NCI-H524 treated with DMSO at 0.1 percent for 48 hours (cell line): ENCODE measurements around the gene DGKA.
"Not testable (repeated sequence)": the region's sequence is repeated elsewhere in the genome, so short reads cannot be mapped to it uniquely, and the experiment has no call there.

Source experiments
- DNase-seq: peaks from one replicate; lab custom pipeline; 2025; lab: John Stamatoyannopoulos, UW

Gene DGKA

DNA sequence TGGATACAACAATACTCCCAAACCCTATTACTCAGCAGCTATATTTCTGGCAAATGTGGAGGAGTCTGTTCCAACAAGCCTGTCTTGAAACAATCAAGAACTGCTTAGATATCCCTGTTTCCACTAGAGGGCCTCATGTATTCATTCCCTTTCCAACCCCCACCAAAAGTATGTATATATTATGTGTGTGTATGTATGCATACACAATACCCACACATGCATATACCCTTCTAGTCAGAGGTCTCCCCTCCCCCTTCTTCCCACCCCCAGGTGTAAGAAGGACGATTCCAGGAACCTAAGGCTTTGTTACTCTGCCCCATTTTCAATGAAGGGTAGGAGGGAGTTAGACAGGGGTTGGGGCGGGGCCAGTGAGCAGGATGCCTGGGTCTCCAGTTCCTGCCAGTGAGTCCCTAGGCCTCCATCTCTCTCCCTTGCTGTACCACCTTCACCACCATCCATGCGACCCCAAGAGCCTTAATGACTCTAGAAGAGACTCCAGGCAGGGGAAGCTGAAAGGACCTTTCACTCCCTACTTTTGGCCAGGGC lies at the start of gene DGKA:
DGKA (plus strand) TSS at position 392 of the 546 bp plus-strand sequence. CDS start 5,342 bp downstream, outside the sequence.
- DNase-seq: peak; percentile 5

DNA sequence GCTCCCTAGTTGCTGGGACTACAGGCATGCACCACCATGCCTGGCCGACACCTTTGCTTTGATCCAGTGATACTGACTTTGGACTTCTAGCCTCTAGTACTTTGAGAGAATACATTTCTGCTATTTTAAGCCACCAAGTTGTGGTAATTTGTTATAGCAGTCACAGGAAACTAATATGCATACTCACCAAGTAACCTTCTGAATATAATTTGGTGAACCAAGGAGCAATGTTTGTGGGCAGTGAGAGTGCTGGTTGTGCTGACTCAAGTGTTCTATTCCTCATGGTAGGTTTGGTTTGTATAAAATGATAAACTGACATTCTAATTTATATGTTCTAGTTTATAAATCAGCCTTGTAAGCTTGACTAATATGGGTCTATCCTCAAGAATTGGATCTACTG lies 45.8 kb upstream of the DGKA start:
- DNase-seq: no peak

DNA sequence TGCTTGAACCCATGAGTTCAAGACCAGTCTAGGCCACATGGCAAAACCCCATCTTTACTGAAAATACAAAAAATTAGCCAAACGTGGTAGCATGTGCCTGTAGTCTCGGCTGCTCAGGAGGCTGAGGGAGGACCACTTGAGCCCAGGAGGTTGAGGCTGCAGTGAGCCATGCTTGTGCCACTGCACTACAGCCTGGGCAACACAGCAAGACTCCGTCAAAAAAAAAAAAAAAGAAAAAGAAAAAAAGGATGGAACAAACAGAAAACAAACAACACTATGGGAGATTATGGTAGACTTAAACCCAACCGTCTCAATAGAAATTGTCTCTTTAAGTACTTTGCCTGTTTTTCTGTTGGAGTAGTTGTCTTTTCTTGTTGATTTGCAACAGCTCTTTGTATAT lies 39.7 kb upstream of the DGKA start:
- no peak for DNase-seq

DNA sequence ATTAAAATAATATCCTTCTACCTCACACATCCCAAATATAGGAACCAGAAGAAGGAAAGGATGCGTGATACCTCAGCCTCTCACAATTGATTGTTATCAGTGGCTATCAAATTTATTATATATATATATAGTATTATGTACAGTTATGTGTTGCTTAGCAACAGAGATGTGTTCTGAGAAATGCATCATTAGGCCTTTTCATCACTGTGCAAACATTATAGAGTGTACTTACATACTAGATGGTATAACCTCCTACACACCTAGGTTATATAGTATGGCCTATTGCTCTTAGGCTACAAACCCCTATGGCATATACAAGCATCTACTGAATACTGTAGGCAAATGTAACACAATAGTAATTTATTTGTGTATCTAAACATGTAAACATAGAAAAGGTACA lies 37.2 kb upstream of the DGKA start:
- no peak for DNase-seq

DNA sequence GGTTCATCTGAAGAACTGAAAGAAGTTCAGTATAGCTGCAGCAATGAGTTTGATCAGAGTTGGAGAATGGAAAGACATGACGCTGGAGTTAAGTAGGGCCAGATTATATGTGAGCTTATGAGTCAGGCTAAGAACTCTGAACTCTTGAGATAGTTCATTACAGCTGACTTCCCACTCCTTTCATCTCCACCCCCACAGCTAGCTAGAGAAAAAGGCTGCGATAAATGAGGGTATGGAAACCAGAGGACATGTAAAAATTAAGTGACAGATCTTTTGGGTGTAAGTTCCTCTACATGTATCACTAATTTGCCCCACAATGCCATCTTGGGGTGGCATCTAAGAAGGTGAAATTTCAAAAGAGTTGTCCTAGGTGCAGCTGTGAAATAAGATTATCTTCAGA lies 31.9 kb upstream of the DGKA start:
- no peak for DNase-seq

DNA sequence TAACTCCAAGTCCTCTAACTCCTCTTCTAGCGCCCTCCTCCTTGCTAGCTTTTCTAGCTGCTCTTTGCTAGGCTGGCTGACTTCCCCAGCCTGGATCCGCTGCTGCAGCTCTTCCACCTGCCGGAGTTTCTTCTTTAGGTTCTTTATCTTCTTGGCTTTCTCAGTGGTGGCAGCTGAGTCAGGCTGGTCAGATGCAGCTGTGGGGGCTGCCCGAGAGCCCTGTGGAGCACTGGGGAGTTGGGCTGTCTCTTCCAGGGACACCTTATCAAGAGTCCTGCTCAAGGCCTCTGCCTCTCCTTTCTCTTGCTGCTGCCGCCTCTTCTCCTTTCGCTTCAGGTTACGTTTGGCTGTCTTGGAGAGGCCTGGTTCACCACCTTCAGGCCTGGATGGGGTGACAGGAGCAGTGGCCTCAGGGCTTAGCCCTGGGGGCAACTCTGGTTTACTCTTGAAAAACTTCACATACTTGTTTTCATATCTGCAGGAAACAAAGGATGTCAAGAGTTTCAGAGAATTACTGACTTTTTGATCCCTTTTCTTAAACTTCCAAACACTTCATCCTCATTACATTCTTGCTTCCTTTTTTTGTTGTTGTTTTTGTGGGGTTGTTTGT lies 29.0 kb upstream of the DGKA start:
- DNase-seq: no peak

DNA sequence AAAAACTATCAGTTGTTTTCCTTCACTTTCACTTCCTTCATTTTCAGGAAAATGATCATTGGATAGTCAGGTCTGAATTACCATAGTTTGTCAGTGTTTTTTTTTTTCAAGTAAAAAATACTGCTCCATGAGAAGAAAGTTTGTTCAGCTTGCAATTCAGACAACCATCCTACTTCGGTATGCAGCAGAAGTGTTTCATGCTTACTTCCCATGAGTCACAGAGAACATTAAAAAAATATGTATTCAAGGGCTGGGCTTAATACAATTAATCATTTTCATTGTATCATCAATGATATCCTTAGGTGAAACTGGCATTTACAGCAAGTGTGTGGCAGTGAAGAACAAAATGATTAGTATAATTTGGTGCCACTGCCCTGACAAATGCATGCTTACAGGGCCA lies 24.9 kb upstream of the DGKA start:
- DNase-seq: no peak

DNA sequence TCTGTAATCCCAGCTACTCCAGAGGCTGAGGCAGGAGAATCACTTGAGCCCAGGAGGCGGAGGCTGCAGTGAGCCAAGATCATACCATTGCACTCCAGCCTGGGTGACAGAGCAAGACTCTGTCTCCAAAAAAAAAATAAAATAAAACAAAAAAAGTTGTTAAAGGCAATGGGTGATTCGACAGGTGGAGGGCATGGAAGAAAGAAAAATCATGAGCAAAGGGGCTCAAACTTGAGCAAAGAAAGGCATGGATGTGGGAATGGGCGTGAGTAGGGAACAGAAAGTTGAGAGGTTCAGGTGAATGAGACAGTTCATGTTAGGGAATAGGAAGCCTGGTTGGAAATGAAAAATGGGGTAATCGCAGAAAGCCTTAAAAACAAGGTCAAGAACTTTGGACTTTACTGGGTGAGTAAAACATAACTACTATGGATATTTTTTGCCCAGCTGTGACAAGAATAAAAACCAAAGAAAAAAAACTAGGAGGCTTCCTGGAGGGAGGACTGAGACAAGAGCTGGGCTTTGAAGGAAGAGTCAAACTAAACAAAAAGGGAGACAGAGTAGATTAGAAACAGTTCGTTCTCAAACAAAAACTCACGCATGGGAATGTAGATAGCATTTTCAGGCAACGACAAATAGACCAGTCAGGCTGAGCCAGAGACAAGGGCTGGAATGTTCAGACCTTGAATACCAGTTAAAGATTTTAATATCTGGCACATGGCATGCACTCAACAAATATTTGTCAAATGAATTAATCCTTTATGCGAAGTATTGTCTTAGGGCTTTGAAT lies 22.0 kb upstream of the DGKA start:
- DNase-seq: no peak

DNA sequence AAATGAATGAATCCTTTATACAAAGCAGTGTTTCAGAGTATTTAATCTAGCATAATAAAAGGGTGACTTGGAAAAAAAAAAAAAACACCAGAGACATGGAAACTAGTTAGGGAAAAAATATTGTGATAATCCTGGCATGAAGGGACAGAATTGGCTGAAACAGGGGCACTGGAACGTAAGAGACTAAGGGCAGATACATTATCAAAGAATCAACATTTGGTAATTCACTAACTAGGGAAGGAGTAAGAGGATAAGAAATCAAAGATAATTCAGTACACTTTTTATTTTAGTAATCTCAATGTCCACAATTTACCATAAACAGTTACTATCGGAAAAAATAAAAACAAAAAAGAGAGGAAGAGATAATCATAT lies 21.5 kb upstream of the DGKA start:
- no peak for DNase-seq

DNA sequence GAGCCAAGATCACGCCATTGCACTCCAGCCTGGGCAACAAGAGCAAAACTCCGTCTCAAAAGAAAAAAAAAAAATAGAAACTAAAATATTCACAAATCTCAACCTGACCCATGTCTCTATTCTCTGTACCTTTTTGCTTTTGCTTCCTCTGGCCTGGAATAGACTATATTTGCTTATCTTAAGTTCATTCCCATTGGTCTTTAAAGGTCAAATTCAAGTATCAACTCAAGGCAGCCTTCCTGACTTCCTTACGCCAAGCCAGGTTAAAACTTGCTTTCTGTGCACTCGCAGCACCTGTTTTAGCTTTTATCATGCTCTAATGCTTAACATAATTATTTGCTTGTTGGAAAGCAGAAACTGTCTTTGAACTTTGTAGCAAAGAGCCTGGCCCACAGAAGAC lies 18.1 kb upstream of the DGKA start:
- DNase-seq: no peak

DNA sequence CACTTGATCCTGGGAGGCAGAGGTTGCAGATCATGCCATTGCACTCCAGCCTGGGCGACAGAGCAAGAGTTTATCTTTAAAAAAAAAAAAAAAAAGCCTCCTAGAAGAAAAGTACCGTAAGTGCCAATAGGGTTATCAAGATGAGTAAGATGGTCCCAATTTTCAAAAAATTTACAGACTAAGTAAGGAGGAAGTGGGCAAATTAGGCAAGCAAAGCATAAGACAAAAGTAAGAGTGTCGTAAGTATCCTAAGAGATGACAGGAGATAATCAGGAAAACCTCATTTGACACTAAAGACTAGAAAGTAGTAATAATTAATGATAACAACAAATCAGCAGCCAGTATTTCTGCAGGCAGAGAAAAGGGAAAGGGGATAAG lies 15.5 kb upstream of the DGKA start:
- DNase-seq: no peak

DNA sequence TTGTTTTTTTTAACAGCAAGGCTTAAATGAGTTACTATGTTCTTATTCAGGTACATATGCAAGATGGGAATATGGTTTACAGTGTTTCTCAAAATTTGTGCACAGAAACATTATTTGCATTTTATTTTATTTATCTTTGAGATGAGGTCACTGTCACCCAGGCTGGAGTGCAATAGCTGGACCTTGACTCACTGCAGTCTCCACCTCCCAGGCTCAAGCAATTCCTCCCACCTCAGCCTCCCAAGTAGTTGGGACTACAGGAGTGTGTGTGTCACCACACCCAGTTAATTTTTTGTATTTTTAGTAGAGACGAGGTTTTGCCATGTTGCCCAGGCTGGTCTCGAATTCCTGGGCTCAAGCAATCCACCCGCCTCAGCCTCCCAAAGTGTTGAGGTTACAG lies 11.9 kb upstream of the DGKA start:
- DNase-seq: not testable (repeated sequence)

DNA sequence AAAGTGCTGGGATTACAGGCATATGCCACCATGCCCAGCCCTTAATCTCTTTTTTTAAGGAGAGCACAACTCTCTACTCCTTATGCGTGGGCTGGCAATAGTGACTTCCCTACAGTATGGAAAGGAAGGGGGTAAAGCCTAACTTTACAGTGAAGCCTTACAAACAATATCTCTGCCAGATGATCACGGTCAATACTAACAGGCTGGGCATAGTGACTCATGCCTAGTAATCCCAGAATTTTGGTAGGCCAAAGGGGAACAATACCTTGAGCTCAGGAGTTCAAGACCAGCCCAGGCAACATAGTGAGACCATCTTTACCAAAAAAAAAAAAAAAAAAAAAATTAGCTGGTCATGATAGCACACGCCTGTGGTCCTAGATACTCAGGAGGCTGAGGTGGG lies 8.8 kb upstream of the DGKA start:
- DNase-seq: no peak

DNA sequence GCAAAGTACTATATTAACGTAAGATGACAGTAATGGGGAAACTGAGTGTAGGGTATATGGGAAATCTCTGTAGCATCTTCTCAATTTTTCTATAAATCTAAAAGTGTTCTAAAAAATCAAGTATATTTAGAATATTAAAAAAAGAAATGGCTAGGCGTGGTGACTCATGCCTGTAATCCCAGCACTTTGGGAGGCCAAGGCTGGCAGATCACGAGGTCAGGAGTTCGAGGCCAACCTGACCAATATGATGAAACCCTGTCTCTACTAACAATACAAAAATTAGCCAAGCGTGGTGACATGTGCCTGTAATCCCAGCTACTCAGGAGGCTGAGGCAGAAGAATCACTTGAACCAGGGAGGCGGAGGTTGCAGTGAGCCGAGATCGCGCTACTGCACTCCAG lies 7.3 kb upstream of the DGKA start:
- DNase-seq: not testable (repeated sequence)

DNA sequence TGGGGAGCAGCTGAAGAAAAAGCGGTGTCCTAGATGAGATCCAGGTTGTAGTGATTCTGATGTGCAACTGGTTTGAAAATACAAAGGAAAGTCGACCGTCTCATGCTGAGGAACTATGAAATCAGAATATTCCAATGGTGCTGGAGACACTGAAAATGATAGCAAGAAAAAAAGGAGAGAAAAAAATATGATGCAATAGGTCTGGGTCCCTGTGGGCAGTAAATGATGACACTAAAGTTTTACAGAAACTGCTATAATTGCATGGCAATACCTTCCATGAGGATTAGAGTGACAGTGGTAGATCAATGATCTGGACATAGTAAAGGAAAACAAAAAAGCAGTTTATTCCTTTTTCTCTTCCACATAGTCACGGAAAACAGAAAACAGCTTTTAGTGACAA lies 5.6 kb upstream of the DGKA start:
- no peak for DNase-seq

DNA sequence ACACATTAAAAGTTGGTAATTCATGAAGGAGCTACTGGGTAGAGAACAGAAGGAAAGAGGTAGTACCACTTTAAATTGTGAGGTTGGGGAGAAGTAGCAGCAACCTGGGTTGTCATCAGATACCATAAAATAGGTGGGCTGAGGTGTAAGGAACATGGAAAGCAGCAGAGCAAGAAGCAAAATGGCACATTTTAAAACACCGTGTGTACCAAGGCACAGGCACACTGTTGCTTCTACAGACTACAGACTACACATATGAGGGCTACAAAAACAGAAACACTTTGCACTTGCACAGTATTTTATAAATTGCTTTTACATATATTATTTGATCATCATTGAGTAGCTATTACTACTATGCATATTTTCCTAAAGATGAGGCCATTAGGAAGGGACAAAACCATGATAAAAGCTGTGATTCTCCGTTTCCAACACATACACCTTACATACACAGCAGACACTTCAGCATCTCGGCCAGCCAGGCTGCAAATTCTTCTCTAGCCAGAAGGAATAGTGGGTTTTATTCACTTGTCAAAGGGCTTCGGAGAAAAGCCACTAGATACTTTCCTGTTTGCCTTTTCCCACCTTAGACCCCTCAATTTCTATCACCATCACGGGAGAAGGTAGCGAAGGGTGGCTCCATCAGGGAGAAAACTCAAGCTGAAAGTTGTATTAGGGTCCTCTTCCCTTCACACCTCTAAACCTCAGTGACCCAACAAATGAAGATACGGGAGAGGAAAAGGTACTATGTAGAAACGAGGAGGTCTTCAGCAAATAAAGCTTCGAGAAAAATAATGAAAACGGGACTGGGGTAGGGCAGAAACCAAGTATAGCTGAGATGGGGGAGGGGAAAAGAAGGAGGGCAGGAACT lies 4.9 kb upstream of the DGKA start:
- no peak for DNase-seq

DNA sequence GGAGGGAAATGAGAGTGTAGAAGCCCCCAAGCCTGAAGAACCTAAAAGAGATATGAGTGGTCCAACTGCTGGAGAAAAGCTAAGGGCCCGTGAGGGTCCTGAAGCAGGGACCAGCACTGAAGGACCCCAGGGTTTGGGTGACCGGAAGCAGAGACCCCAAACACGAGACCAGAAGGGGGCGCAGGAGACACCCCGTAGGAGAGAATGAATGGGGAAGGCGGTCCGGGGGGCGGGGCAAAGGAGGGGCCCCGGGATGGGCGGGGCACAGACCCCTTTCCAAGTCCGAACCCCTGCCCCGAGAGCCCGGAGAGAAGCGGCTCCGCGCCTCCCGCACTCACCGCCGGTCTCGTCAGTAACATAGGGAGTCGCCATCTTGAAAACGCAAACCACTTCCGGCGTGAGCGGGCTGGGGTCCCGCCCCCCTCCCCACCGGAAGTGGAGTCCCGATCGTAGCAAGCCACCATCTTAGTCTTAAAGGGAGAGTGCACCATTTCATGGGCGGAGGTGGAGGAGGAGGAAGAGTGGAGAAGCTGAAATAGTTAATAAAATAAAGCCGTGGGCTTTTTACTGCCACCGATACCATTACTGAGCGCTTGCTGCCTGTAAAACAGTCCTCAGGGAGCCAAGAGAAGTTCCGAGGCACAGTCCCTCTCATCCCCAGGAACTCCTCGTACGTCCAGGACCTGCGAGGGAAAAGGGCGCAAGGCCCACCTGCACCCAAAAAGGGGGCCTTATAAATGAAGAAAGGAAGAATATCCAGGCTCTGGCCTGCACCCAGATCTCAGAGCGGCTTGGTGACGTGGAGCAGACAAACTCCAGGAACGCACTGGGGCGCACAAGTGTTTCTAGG lies 4.0 kb upstream of the DGKA start:
- DNase-seq: peak; percentile 43

DNA sequence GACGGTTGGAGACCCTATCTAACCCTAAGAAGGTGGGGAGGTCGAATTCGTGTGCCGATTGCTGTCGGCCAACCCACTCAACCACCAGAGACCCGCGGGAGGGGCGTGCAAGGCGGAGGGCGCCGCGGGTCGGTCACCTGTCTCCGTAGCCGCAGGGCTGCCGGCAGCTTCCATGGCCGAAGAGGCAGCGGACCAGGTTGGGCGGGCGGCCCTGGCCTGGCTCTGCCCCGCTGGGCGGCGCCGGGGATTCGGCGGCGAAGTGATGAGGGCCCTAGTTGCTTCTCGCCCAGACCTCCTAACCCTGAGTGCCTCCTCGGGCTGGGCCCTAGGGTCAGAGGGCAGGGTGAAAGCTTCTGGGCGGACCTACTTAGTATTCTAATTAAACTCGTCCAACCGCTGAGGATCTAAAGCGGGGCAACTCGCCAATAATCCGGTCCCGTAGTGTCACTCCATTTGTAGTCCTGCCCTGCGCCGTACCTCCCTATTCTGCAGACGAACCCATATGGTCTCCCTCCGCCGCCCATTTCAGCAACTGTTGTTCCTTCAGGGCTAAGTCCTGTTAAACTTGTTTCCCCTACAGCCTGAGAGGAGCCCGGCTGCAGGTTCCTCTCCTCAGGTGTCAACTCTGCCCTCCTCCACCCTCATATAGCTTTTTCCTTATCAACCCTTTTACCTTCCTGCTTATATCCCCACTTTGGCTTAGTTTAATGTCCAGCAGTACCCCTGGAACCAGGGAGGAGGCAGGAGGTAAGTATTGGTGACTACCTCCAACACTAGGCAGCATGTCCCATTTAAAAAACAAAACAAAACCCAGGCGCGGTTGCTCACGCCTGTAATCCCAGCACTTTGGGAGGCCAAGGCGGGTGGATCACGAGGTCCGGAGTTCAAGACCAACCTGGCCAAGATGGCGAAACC lies 3.1 kb upstream of the DGKA start, which contains the start of gene PYM1:
PYM1 (minus strand) TSS at position 307 of the 915 bp plus-strand sequence; CDS start at position 174, 133 bp downstream.
- peak; percentile 13 for DNase-seq

DNA sequence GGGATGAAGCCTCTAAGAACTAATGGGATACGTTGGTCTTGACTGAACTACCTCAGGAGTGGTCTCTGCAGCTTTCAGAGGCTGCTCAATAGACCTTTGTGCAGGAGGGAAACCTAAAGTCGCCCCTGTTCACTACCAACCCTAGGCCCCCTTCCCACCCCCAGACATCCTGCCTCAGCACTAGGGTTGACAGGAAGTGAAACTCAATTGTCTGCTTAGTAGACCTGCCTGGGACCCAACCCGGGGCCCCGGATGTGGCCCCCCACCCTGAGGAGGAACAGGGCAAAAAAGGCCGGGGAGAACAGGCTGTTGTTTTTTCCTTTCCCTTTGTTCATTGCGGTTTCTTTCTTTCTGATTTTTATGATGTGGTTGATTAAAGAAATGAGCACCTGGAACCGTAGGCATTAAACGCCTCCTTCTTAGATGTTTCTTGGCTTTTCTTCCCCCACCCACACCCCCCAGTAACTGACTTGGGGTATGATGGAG lies 1.6 kb upstream of the DGKA start:
- DNase-seq: no peak

DNA sequence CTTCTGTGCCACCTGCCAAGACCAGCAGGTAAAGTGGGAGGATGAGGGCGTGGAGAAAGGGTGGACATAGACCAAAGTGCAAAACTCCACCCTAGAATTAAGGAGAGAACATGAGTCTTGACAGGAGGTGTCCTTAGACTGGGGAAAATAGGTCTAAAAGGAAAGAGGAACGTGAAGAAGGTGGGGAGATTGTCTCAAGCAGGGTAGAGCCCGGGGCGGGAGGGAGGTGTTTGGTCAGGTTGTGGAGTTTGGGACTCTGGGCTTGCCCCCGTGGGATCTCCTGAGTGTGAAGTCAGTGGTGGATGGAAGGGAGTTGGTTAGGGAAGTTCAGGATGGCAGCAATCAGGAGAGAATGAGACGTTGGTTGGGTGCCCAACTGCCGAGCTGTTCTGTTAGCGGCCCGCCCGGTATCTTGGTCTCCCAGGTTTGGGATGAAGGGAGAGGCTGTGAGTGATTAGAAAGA lies 386 bp downstream of the DGKA start:
- DNase-seq: no peak
